H7 (cell line): Measurements from ENCODE around the gene EGLN3. TPM values are rescaled to one million over a fixed set of nuclear protein-coding genes. Genes with fewer than 3 reads are reported as not detected.

Source experiments
- DNase-seq: peaks from one replicate; pipeline ENCODE4 v3.0.0; 2012
- H3K27me3 ChIP-seq: 2 replicates; pipeline ENCODE4 v1.6.0; 2011; ENCODE audit warnings: mild to moderate bottlenecking, low read length; ENCODE audit not compliant: control insufficient read depth, insufficient read depth
- H3K36me3 ChIP-seq: replicated peaks from 2 replicates; pipeline ENCODE4 v1.5.1; 2011; ENCODE audit warnings: low read length; ENCODE audit not compliant: control insufficient read depth, insufficient read depth
- H3K4me3 ChIP-seq: 2 replicates; pipeline ENCODE4 v1.5.1; 2011; ENCODE audit warnings: low read depth, mild to moderate bottlenecking, control low read depth, low read length, moderate library complexity; ENCODE audit not compliant: insufficient read depth
- total RNA-seq: library from RNA; depleted of rRNA; stranded (reverse); fragments of >200 nt; shearing (Covaris generic); gene quantifications from 2 replicates; pipeline ENCODE4 v1.2.3, GENCODE V29; 2014

Gene EGLN3
- total RNA-seq, 1 experiment from 2014 or later, result 12.3 TPM

- no peaks in the 10 kb centered on the region for H3K36me3 ChIP-seq
- DNase-seq, result no peak
- H3K4me3 ChIP-seq, result no peak overlapping the region
- no peaks in the 10 kb centered on the region for H3K27me3 ChIP-seq
Measured at GRCh38 chr14:33917661-33918060, 33.2 kb downstream of the EGLN3 start.

GRCh38 chr14:33916663-33917565, 34.0 kb downstream of the EGLN3 start:
- no peak for DNase-seq
- Histone ChIP-seq H3K27me3 (no peaks in the 10 kb centered on the region), H3K4me3 (no peak overlapping the region), H3K36me3 (no peaks in the 10 kb centered on the region)

- no peak for DNase-seq
- Histone ChIP-seq H3K36me3 (no peaks in the 10 kb centered on the region), H3K27me3 (no peaks in the 10 kb centered on the region), H3K4me3 (no peak overlapping the region)
Measured at GRCh38 chr14:33915682-33916081, 35.2 kb downstream of the EGLN3 start.

- no peak for DNase-seq
- no peaks in the 10 kb centered on the region for H3K36me3 ChIP-seq
- no peak overlapping the region for H3K4me3 ChIP-seq
- H3K27me3 ChIP-seq, result no peaks in the 10 kb centered on the region
Measured at GRCh38 chr14:33914676-33915516, 36.0 kb downstream of the EGLN3 start.

GRCh38 chr14:33911046-33911445, 39.8 kb downstream of the EGLN3 start:
- no peaks in the 10 kb centered on the region for H3K36me3 ChIP-seq
- no peak overlapping the region for H3K4me3 ChIP-seq
- no peaks in the 10 kb centered on the region for H3K27me3 ChIP-seq
- no peak for DNase-seq

GRCh38 chr14:33910435-33910834, 40.4 kb downstream of the EGLN3 start:
- no peaks in the 10 kb centered on the region for H3K36me3 ChIP-seq
- no peak for DNase-seq
- H3K4me3 ChIP-seq, result no peak overlapping the region
- H3K27me3 ChIP-seq, result no peaks in the 10 kb centered on the region

- DNase-seq, result no peak
- Histone ChIP-seq H3K27me3 (no peaks in the 10 kb centered on the region), H3K4me3 (no peak overlapping the region), H3K36me3 (no peaks in the 10 kb centered on the region)
Measured at GRCh38 chr14:33909380-33910084, 41.3 kb downstream of the EGLN3 start.

GRCh38 chr14:33908540-33909223, 42.2 kb downstream of the EGLN3 start:
- Histone ChIP-seq H3K27me3 (no peaks in the 10 kb centered on the region), H3K36me3 (no peaks in the 10 kb centered on the region), H3K4me3 (no peak overlapping the region)
- DNase-seq, result peak; percentile 45

GRCh38 chr14:33906968-33907367, 43.9 kb downstream of the EGLN3 start:
- no peak for DNase-seq
- Histone ChIP-seq H3K36me3 (no peaks in the 10 kb centered on the region), H3K27me3 (no peaks in the 10 kb centered on the region), H3K4me3 (no peak overlapping the region)

GRCh38 chr14:33904609-33905008, 46.3 kb downstream of the EGLN3 start:
- Histone ChIP-seq H3K36me3 (no peaks in the 10 kb centered on the region), H3K27me3 (no peaks in the 10 kb centered on the region), H3K4me3 (no peak overlapping the region)
- no peak for DNase-seq

- Histone ChIP-seq H3K36me3 (no peaks in the 10 kb centered on the region), H3K4me3 (no peak overlapping the region), H3K27me3 (no peaks in the 10 kb centered on the region)
- DNase-seq, result no peak
Measured at GRCh38 chr14:33903369-33903768, 47.5 kb downstream of the EGLN3 start.

- no peak for DNase-seq
- no peaks in the 10 kb centered on the region for H3K27me3 ChIP-seq
- H3K36me3 ChIP-seq, result no peaks in the 10 kb centered on the region
- no peak overlapping the region for H3K4me3 ChIP-seq
Measured at GRCh38 chr14:33902363-33902762, 48.5 kb downstream of the EGLN3 start.

- no peak overlapping the region for H3K4me3 ChIP-seq
- DNase-seq, result no peak
- no peaks in the 10 kb centered on the region for H3K27me3 ChIP-seq
- H3K36me3 ChIP-seq, result no peaks in the 10 kb centered on the region
Measured at GRCh38 chr14:33901426-33902155, 49.3 kb downstream of the EGLN3 start.
